K562 (cell line): Measurements from ENCODE around the gene SOX21. TPM values are rescaled to one million over a fixed set of nuclear protein-coding genes. Genes with fewer than 3 reads are reported as not detected.

Experiments
- ATAC-seq: fragments of 200-7000 bp; cut with Tn5 transposase; 3 replicates; pipeline ENCODE4 v1.9.1; 2020; ENCODE audit warnings: moderate library complexity
- BruUV-seq: library from RNA; stranded (reverse); fragments of 400-500 nt; replicated peaks from 2 replicates; lab custom pipeline; 2021; lab: Mats Ljungman, UMichigan
- CTCF ChIA-PET: fragments of 300-600 bp; formaldehyde crosslinking; extraction: SDS; loops from one replicate; lab custom pipeline; 2021; ENCODE audit warnings: low intra/inter-chr PET ratio; lab: Yijun Ruan, JAX
- POLR2A ChIA-PET: fragments of 300-600, 350-650 bp; sonication (Branson Sonifier 250); formaldehyde crosslinking; extraction: SDS; loops from one replicate; lab custom pipeline; 2021; ENCODE audit warnings: antibody characterized with exemption, inconsistent platforms; lab: Yijun Ruan, JAX
- DNase-seq, 4 experiments: peaks; one replicate each; pipeline versions ENCODE4 v3.0.0 to v3.0.0-alpha.2; 2011 to 2018; ENCODE audit warnings: low spot score in 3 of 4, mixed read lengths in 3 of 4; ENCODE audit errors: extremely low read depth in 1 of 4
- FAIRE-seq: peaks from 2 replicates; lab custom pipeline; 2011; peaks lifted over from hg19 to GRCh38; lab: Jason Lieb, UNC
- H2AFZ ChIP-seq: 2 replicates; pipeline ENCODE4 v1.6.0; 2011; ENCODE audit warnings: low read depth, low read length, control low read depth, inconsistent platforms
- H3K27ac ChIP-seq: fragments of 200-600 bp; 3 replicates; pipeline ENCODE4 v1.8.0; 2011; ENCODE audit warnings: low read depth, mild to moderate bottlenecking, control low read depth, inconsistent platforms, low read length, moderate library complexity, mixed read lengths; ENCODE audit errors: extremely low read depth
- H3K27me3 ChIP-seq, 2 experiments: fragments of 300-600 bp in 1 of 2; 2 replicates in 1 of 2; 3 replicates in 1 of 2; pipeline versions ENCODE4 v1.6.0 to v1.8.0; 2011; ENCODE audit warnings: inconsistent platforms in 2 of 2, low read length in 2 of 2, mild to moderate bottlenecking in 1 of 2, mixed read lengths in 1 of 2, moderate library complexity in 1 of 2; ENCODE audit not compliant: control insufficient read depth in 2 of 2, insufficient read depth in 2 of 2
- H3K36me3 ChIP-seq: fragments of 300-600 bp; 3 replicates; pipeline ENCODE4 v1.8.0; 2011; ENCODE audit warnings: mild to moderate bottlenecking, low read length, inconsistent platforms; ENCODE audit not compliant: control insufficient read depth, insufficient read depth
- H3K4me1 ChIP-seq, 2 experiments: fragments of 200-600 bp in 1 of 2; replicated peaks in 1 of 2; 2 replicates in 1 of 2; 3 replicates in 1 of 2; pipeline versions ENCODE4 v1.5.1 to v1.8.0; 2011; ENCODE audit warnings: inconsistent platforms in 2 of 2, low read length in 2 of 2, mild to moderate bottlenecking in 1 of 2, mixed read lengths in 1 of 2, moderate library complexity in 1 of 2; ENCODE audit not compliant: control insufficient read depth in 2 of 2, insufficient read depth in 2 of 2
- H3K4me2 ChIP-seq: 2 replicates; pipeline ENCODE4 v1.6.1; 2011; ENCODE audit warnings: low read length, control low read depth, inconsistent platforms, mixed read lengths; ENCODE audit not compliant: insufficient read depth
- H3K4me3 ChIP-seq: fragments of 200-600 bp; sonication (generic), shearing (Covaris generic); 2 replicates; pipeline ENCODE4 v1.5.1; 2016; ENCODE audit warnings: control low read depth, inconsistent platforms
- H3K79me2 ChIP-seq: fragments of 200-600 bp; 3 replicates; pipeline ENCODE4 v1.8.0; 2011; ENCODE audit warnings: low read length, inconsistent platforms; ENCODE audit not compliant: control insufficient read depth, insufficient read depth
- H3K9ac ChIP-seq, 2 experiments: 2 replicates each; pipeline versions ENCODE4 v1.6.0 to v1.6.1; 2011; ENCODE audit warnings: low read depth in 2 of 2, low read length in 2 of 2, control low read depth in 1 of 2, inconsistent platforms in 1 of 2, mild to moderate bottlenecking in 1 of 2, mixed read lengths in 1 of 2; ENCODE audit not compliant: insufficient read depth in 1 of 2
- H3K9me1 ChIP-seq: one replicate; pipeline ENCODE4 v1.6.0; 2011; ENCODE audit warnings: inconsistent platforms, mild to moderate bottlenecking, low read length, moderate library complexity; ENCODE audit not compliant: control insufficient read depth, insufficient read depth
- H3K9me3 ChIP-seq: replicated peaks from 2 replicates; pipeline ENCODE4 v1.5.1; 2011; ENCODE audit warnings: low read depth, low read length, inconsistent platforms; ENCODE audit not compliant: control insufficient read depth, insufficient read depth
- H4K20me1 ChIP-seq: replicated peaks from 2 replicates; pipeline ENCODE4 v1.6.1; 2011; ENCODE audit warnings: low read length, inconsistent platforms, mixed read lengths; ENCODE audit not compliant: control insufficient read depth, insufficient read depth
- EHMT2 ChIP-seq: fragments of 450-650 bp; IDR thresholded peaks from 2 replicates; pipeline ENCODE4 v1.6.1; 2018; ENCODE audit warnings: antibody characterized with exemption
- WGBS: fragments of 100-300 bp; shearing (Covaris generic); methylation state at CpG from one replicate; pipeline ENCODE4 v1.1.6; 2016; ENCODE audit warnings: low coverage, mixed read lengths; ENCODE audit not compliant: insufficient coverage; ENCODE audit errors: missing lambda C conversion rate; 5-methylcytosine and 5-hydroxymethylcytosine counted together
- in situ Hi-C: fragments of 300-500 bp; cut with MboI; formaldehyde crosslinking; loops from 4 replicates; pipeline ENCODE4 v1.15.0; 2018; ENCODE audit warnings: inconsistent platforms, mixed read lengths
- intact Hi-C: fragments of 100-400 bp; cut with micrococcal nuclease; formaldehyde crosslinking; loops from 2 replicates; pipeline ENCODE4 v1.14.2; 2022
- polyA plus RNA-seq, 8 experiments: library from polyadenylated mRNA; depleted of rRNA in 4 of 8; stranded (reverse) in 5 of 8; unstranded in 3 of 8; fragments of >200 nt; fragmentation: Nextera tagmentation in 2 of 8; fragmentation: Illumina TruSeq in 1 of 8; extraction: Ambion mirVana in 2 of 8; extraction: Trizol in 1 of 8; gene quantifications; 2 replicates each; pipeline versions ENCODE4 v1.2.1 to v1.2.3, GENCODE V29; 2011 to 2014; ENCODE audit warnings: inconsistent platforms in 1 of 8, missing spikeins in 1 of 8
- total RNA-seq, 7 experiments: library from RNA; depleted of rRNA in 6 of 7; stranded (reverse); fragments of >200 nt in 6 of 7; fragmentation: Illumina TruSeq in 2 of 7; extraction: Trizol in 2 of 7; gene quantifications; 2 replicates each; pipeline versions ENCODE4 v1.2.1 to v1.2.3, GENCODE V29; 2011 to 2021; ENCODE audit warnings: low replicate concordance in 1 of 7
- TF ChIP-seq, protein P1 (sequence below): fragments of 450-650 bp; IDR thresholded peaks from 2 replicates; pipeline ENCODE4 v1.7.0; 2016; ENCODE audit warnings: borderline replicate concordance
- TF ChIP-seq, protein P2 (sequence below): fragments of 250-450 bp; sonication (Bioruptor Pico); IDR thresholded peaks from 2 replicates; pipeline ENCODE4 v1.4.0; 2020

SOX21 gene
- total and polyA plus RNA-seq, 9 of the 15 experiments (the other 6 are each of a cell fraction or from before 2014, with no cell fraction given), result 0.07 TPM; not detected in 8

DNA sequence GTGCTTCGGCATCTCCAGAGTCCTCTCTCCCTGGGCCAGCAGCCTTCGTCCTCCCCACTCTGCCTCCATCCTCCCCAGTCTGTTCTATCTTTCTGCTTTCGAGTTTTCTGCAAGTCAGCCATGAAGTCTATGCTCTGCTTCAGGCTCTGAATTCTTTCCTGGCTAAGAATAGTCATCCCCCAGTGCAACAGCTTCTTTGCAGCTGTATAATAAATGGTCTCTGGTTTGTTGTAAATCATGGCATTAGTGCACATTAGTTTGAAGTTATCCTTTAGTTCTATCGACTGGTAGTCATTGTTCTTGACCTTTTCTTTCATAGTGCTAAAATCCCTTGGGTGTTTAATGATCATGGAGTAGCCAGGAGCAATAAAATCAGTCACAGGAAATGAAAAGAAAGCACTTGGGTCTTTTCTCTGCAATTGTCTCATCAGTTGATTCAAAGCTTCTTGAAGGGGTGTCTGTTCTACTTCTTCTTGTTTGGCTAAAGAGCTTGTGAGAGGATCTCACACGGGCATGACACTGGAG lies 46.2 kb upstream of the SOX21 start:
- Histone ChIP-seq H3K9me1 (no peaks in the 10 kb centered on the region), H4K20me1 (no peaks in the 10 kb centered on the region), H3K79me2 (no peaks in the 10 kb centered on the region), H3K27ac (no peak overlapping the region), H3K4me3 (no peak overlapping the region)
- DNase-seq, result no peak
- POLR2A ChIA-PET, result no interaction called here
- no TSS peak for BruUV-seq
- TF ChIP-seq, protein P1, sequence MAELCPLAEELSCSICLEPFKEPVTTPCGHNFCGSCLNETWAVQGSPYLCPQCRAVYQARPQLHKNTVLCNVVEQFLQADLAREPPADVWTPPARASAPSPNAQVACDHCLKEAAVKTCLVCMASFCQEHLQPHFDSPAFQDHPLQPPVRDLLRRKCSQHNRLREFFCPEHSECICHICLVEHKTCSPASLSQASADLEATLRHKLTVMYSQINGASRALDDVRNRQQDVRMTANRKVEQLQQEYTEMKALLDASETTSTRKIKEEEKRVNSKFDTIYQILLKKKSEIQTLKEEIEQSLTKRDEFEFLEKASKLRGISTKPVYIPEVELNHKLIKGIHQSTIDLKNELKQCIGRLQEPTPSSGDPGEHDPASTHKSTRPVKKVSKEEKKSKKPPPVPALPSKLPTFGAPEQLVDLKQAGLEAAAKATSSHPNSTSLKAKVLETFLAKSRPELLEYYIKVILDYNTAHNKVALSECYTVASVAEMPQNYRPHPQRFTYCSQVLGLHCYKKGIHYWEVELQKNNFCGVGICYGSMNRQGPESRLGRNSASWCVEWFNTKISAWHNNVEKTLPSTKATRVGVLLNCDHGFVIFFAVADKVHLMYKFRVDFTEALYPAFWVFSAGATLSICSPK, result no peak
- TF ChIP-seq, protein P2, sequence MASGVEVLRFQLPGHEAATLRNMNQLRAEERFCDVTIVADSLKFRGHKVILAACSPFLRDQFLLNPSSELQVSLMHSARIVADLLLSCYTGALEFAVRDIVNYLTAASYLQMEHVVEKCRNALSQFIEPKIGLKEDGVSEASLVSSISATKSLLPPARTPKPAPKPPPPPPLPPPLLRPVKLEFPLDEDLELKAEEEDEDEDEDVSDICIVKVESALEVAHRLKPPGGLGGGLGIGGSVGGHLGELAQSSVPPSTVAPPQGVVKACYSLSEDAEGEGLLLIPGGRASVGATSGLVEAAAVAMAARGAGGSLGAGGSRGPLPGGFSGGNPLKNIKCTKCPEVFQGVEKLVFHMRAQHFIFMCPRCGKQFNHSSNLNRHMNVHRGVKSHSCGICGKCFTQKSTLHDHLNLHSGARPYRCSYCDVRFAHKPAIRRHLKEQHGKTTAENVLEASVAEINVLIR, result no peak
- TF ChIP-seq EHMT2, result no peak
- TF ChIP-seq, all 486 proteins: peak for 0
- no peaks in the 10 kb centered on the region for H3K4me1 ChIP-seq
- no peaks in the 10 kb centered on the region for H3K9me3 ChIP-seq
- H3K27me3 ChIP-seq, result no peaks in the 10 kb centered on the region
- no peaks in the 10 kb centered on the region for H3K36me3 ChIP-seq
- H3K4me2 ChIP-seq, result no peak overlapping the region
- ATAC-seq (no peak), FAIRE-seq (no peak)
- intact Hi-C loops (no loop called here), in situ Hi-C loops (no loop called here)
- CTCF ChIA-PET, result no interaction called here
- 0% methylated on average over 3 of the region's 5 CpGs for WGBS
- H2AFZ ChIP-seq, result no peak overlapping the region
- no peak overlapping the region for H3K9ac ChIP-seq
